GM21447 (cell line): Measurements from ENCODE around the gene ABI3BP.
"Not testable (repeated sequence)": the region's sequence is repeated elsewhere in the genome, so short reads cannot be mapped to it uniquely, and the experiment has no call there.

Experiments
- ATAC-seq: cut with Tn5 transposase; IDR thresholded peaks from one replicate; pipeline ENCODE4 v1.9.1; 2021; ENCODE audit not compliant: unreplicated experiment

The ABI3BP gene, protein sequence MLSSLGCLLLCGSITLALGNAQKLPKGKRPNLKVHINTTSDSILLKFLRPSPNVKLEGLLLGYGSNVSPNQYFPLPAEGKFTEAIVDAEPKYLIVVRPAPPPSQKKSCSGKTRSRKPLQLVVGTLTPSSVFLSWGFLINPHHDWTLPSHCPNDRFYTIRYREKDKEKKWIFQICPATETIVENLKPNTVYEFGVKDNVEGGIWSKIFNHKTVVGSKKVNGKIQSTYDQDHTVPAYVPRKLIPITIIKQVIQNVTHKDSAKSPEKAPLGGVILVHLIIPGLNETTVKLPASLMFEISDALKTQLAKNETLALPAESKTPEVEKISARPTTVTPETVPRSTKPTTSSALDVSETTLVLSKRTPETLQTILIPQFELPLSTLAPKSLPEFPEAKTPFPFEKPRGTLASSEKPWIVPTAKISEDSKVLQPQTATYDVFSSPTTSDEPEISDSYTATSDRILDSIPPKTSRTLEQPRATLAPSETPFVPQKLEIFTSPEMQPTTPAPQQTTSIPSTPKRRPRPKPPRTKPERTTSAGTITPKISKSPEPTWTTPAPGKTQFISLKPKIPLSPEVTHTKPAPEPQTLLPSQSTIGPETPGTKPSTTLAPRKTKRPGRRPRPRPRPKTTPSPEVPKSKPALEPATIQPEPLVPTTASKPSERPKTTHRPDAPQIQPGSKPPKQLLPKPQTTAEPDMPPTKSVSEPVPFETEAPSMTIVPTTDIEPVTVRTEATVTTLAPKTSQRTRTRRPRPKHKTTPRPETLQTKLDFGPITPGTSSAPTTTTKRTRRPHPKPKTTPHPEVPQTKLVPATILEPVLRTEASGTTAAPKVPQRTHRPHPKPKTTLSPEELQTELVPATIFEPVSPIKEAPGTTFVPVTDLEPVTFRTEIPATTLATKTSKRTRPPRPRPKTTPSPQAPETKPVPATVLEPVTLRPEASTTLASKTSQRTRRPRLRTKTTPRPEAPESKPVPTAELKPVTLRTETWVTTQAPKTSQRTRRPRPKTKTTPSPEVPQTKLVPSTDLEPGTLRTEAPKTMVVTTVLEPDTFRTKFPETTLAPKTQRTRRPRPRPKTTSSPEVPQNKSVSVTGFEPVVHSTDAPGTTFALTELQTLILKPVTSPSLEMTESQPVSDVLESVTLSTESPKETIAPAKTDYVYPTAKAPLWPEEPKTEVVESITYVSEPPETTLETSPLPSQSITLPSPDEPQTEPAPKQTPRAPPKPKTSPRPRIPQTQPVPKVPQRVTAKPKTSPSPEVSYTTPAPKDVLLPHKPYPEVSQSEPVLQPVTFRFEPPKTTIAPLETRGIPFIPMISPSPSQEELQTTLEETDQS (N-terminal part only)

GRCh38 chr3:100993309-100993708, at the start of gene ABI3BP:
ABI3BP (minus strand) TSS chr3:100993421; CDS start chr3:100993384, 37 bp downstream.
- ATAC-seq: no peak

DNA sequence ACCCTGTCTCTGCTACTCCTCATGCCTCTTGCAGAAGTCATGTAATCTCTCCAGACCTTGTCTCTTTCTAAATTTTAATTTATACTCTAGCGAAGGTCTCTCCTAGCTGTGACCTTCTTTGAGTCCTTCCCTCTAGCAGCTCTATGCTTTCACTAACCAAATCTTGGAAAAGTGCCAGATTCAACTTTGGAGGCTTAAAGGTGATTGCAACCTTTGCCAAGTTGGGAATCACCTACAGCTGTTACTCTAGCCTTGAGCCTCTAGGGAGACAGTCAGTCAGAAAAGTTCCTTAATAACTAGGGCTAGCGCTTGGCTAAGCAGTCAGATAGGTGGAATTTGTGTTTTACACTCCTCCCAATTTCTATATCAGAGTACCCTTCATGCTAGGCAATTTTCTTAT, 46.1 kb upstream of the ABI3BP start:
- no peak for ATAC-seq

DNA sequence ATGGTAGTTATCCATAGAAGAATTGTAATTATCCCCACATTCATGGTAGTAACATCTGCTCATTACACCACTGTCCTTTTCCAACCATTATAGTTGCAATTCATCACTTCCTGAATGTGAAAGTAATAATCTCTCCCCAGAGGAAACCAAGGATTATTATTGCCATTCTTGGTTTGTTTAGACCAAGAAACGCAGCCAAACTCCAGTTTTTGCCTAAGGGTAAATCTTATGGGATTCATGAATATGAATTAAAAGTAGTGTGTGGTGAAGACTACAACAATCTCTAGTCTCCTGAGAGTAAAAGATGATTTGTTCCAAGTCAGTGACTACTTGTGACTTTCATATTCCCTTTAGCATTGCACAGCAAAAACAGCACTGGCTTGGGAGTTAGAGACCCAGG, 45.7 kb upstream of the ABI3BP start:
- no peak for ATAC-seq

DNA sequence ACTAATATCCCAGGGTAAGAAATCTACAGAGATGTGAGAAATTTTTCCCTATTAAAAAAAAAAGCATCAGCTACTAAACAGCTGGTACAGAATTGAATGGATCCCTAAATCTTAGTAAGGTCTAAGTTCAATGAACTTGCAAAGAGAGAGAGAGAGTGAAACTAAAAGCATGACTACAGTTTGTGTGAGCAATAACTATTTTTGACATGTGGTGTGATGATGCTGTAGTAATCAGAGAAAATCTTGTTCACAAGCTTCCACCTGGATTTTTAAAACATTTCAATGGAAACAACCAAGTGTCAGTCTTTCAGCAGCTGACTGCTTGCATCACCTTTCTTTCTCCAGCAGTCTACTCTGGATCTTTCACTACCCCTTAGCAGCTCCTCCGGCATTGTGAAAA, 45.2 kb upstream of the ABI3BP start:
- no peak for ATAC-seq

- no peak for ATAC-seq
These were observed 44.4 kb upstream of the ABI3BP start for GRCh38 chr3:101037613-101038012.

- ATAC-seq: no peak
These were observed 43.5 kb upstream of the ABI3BP start for GRCh38 chr3:101036676-101037075.

- no peak for ATAC-seq
These were observed 43.0 kb upstream of the ABI3BP start for GRCh38 chr3:101036213-101036618.

GRCh38 chr3:101027286-101027685, 34.1 kb upstream of the ABI3BP start:
- ATAC-seq: no peak

DNA sequence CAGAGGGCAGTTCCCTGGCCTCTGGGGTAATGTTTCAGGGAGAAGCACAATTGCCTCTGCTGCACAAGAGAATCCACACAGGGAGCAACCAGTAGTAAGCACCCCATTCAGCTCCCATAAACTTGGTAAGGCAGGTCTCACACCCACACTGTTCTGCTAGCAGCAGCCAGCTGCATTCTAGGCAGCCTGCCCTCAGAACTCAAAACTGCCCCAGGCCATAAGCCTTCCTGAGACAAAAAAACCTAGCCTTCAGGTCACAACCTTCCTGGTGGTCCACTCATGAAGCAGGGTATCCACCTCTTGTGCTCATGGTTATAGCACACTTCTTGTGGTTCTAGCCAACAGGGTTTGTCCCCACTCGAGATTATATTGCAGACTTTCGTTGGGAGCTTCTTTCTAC, 33.7 kb upstream of the ABI3BP start:
- no peak for ATAC-seq

- no peak for ATAC-seq
These were observed 33.0 kb upstream of the ABI3BP start for GRCh38 chr3:101026244-101026643.

DNA sequence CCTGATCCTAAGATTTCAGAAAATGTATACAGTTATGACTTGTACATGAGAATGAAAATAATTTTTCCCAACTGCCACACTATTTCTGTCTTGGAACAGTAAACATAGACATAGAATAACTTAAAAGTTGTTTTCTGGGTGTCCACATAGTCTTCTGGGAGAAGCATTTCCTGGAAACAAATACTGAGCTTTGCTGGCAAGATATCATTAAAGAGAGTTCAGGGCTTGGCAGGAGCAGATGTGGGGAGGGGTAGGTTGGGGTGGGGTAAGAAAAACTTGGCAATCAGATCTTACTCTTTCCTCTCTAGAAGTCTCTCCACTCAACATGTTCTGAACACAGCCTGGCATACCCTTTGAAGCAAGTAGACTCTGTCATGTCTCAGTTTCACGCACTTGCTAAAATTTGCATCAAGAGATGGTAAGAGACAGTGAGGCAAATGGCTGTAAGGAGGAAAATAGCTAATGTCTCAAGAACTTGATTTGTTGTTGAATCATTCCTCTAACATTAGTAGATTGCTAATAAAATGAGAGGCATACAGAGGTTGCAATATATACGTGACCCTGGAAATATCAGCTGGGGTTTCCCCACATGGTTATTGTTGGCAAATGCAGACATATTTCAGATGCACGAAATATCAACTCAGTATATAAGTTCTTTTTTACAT, 27.3 kb upstream of the ABI3BP start:
- ATAC-seq: no peak

DNA sequence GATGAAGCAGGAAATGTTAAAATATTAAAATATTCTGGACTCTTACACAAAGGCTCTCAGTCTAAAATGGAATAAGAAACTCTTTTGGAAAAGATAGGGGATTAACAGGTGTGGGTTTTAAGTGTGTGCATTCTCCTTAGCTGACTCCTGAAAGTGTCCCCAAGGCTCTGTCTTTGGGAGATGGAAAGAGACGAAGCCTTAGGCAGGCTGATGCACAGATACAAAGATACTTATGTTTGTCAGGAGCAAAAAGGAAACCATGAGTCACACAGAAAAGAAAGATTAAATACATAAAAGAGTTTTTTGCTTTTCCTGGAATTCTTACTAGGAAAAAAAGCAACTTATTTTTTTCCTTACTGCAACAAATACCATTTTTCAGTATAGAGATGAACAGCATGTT, 23.8 kb upstream of the ABI3BP start:
- ATAC-seq: no peak

DNA sequence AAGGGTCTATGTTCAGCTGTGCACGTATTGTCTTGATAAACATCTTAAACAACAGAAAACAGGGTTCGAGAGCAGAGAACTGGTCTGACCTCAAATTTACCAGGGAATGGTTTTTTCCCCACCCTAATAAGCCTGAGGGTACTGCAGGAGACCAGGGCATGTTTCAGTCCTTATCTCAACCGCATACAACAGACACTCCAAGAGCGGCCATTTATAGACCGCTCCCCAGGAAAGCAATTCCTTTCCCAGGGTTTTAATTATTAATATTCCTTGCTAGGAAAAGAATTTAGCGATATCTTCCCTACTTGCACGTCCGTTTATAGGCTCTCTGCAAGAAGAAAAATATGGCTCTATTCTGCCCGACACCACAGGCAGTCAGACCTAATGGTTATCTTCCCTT, 19.1 kb upstream of the ABI3BP start:
- not testable (repeated sequence) for ATAC-seq

DNA sequence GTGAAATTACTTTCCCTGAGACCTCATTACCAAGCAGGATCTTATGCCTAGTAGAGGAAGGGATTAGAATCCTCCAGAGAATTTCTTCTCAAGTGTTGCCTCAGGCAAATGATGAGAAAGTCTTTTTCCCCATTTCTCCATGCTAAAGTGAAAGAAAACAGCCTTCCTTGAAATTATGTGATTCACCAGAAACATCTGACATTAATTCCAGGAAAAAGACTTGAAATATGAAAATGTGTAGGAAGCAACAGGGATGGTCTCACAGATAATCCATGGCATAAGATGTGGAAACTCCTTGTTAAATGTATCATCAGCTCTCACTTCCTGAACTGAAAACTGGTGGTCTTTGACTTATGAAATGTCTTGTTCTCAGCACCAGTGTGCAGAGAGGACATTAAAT, 17.9 kb upstream of the ABI3BP start:
- no peak for ATAC-seq

DNA sequence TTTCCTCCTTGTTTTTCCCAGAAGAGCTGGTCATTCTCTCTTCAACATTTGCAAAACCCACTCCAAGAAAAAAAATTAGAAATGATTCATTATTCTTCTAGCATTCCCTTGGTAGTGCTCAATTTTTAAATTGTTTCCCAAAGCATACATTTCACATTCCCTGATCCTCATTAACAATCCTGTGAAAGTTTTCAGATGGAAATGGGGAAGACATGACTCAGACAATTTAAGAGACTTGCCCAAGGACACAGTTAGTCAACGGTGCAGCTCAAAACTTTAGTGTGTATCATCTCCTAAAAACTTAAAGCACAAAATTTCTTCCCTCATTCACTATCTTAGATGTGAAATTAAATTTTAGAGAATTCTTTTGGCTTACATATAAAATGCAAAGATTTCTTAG, 17.1 kb upstream of the ABI3BP start:
- ATAC-seq: no peak

GRCh38 chr3:101009386-101009785, 16.2 kb upstream of the ABI3BP start:
- ATAC-seq: no peak

GRCh38 chr3:100999160-100999559, 5.9 kb upstream of the ABI3BP start:
- ATAC-seq: no peak

DNA sequence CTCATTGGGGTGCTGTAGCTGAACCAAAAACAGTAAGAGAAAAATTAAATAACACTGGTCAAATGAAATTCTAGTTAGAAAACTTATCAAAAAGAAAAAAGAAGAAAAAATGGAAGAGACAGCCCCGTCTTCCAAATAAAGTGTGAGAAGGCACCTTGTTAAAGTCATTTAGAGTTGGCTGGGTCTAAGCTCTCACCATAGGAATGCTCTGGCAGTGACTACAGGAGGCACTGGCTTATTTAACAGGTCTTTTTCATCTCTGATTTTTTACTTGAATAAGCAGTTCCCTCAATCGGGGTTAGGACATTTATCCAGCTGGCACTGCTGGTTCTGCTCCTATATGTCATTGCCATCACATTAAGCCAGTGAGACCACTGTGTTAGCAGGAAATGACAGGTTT, 1.6 kb upstream of the ABI3BP start:
- ATAC-seq: no peak

DNA sequence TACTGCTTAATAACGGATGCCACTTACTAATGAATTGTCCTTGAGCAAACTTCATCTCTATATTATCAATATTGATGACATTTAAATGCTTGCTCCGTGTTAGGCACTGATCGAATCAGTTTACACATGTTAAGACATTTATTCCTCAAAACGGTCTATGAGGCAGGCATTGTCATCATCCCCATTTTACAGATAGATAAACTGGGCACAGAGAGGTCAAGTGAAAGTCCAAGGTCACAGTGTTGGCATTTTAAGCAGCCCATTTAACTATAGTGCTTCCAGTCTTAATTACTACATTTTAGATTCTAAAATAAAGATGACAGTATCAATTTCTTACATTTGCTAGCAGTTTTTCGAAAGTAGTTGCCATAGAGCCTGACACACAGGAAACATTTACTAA, 966 bp upstream of the ABI3BP start:
- ATAC-seq: no peak

DNA sequence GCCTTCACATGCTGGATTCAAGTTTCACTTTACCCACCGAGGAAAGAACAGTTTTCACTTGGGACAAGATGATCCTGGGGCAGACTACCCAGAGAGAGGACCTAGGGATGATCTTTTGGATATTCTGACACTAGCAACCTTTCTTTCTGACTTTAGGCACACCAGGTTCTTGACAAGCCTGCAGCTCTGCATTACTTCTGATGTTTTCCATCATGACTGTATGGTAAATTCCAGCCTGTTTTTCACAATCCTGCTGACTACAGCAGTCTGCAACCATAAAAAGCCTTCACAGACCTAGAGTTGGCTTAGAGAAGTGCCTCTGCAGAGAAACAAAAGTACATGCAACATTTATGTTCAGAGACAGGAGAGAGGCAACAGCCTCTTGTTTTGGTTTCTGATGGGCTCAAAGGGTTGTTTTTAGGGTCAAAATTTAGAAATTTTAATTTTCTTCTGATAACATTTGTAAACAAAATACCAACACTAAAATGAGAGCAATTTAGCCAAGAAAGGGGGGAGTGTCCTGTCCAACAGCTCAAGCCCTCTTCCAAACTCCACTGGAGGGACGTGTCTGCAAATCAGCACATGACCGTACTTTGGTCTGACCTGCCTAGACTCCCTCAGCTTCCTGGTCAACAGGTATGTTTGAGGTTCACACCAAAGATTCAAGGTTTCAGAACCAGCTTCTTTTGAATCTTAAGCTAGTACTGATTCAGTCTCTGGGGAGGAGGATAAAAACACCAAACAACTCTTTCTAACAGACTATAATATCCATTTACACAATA, 799 bp downstream of the ABI3BP start:
- no peak for ATAC-seq
